Psoas muscle (tissue), 8 donors: Measurements from ENCODE around the gene RMDN2. TPM values are rescaled to one million over a fixed set of nuclear protein-coding genes. Genes with fewer than 3 reads are reported as not detected.

Experiments
- ATAC-seq, 4 donors: fragments of 200-7000 bp; cut with Tn5 transposase; one replicate each; pipeline ENCODE4 v1.9.1; 2020; ENCODE audit warnings: moderate library complexity in 3 of 4, mild to moderate bottlenecking in 2 of 4
- DNase-seq, 2 donors: peaks; one replicate each; pipeline ENCODE4 v3.0.0-alpha.2; 2020
- H3K27ac ChIP-seq: fragments of 200-600 bp; one replicate; pipeline ENCODE4 v1.8.0; 2022
- H3K27me3 ChIP-seq, 3 donors: fragments of 200-600 bp in 1 of 3; one replicate each; pipeline versions ENCODE4 v1.6.1 to v1.8.0; 2013 to 2022; ENCODE audit warnings: low read length in 2 of 3, mild to moderate bottlenecking in 2 of 3, moderate library complexity in 1 of 3; ENCODE audit not compliant: insufficient read depth in 3 of 3
- H3K36me3 ChIP-seq, 2 donors: fragments of 200-600 bp in 1 of 2; one replicate each; pipeline versions ENCODE4 v1.6.1 to v1.8.0; 2013 to 2022; ENCODE audit warnings: low read depth in 1 of 2, mild to moderate bottlenecking in 1 of 2, moderate library complexity in 1 of 2; ENCODE audit not compliant: insufficient read depth in 1 of 2
- H3K4me1 ChIP-seq: fragments of 200-600 bp; one replicate; pipeline ENCODE4 v1.8.0; 2022
- H3K4me3 ChIP-seq: fragments of 200-600 bp; one replicate; pipeline ENCODE4 v1.8.0; 2022; ENCODE audit warnings: mild to moderate bottlenecking
- H3K9me3 ChIP-seq: fragments of 200-600 bp; one replicate; pipeline ENCODE4 v1.8.0; 2022
- WGBS, 3 donors: extraction: QIAGEN DNeasy Blood & Tissue Kit; methylation state at CpG; one replicate each; pipeline versions ENCODE4 v1.1.6 to v1.1.7; 2013; 5-methylcytosine and 5-hydroxymethylcytosine counted together
- intact Hi-C, 2 donors: fragments of 100-400 bp; cut with DNase I; formaldehyde crosslinking; loops; one replicate each; pipeline versions ENCODE4 v1.11.0 to v1.14.2; 2022
- polyA plus RNA-seq, 3 donors: library from polyadenylated mRNA; stranded (reverse); fragments of 200-250 nt; gene quantifications; one replicate each; pipeline ENCODE4 v1.2.3, GENCODE V29; 2013
- total RNA-seq, 4 donors: library from RNA; stranded (reverse); fragmentation: NEBNext Ultra II Directional in 2 of 4; extraction: Animal tissue kit (Norgen Biotek cat#: 25700) in 2 of 4; gene quantifications; one replicate each; pipeline versions ENCODE4 v1.2.1 to v1.2.4, GENCODE V29; 2021 to 2023
- TF ChIP-seq, protein P1 (sequence below): fragments of 200-600 bp; IDR thresholded peaks from one replicate; pipeline ENCODE4 v1.8.0; 2022; ENCODE audit warnings: antibody characterized with exemption
- donor health status: healthy with polysubstance abuse.
- donor health status: DM: no; HTN: no; CAD: no; lungs with moderate emphysema.
- donor health status: Bipolar disorder and iron deficiency.
- donor health status: healthy.
- donor health status: DM: yes; HTN: yes; CAD: no.
- donor health status: DM: no; HTN: no; CAD: no.
- donor health status: DM: no; HTN: no; CAD: no.
- donor health status: DM: yes; HTN: yes; CAD: no.

The RMDN2 gene
- total and polyA plus RNA-seq, 7 donors: 2.1 to 5.5 (median 3.5) TPM

DNA sequence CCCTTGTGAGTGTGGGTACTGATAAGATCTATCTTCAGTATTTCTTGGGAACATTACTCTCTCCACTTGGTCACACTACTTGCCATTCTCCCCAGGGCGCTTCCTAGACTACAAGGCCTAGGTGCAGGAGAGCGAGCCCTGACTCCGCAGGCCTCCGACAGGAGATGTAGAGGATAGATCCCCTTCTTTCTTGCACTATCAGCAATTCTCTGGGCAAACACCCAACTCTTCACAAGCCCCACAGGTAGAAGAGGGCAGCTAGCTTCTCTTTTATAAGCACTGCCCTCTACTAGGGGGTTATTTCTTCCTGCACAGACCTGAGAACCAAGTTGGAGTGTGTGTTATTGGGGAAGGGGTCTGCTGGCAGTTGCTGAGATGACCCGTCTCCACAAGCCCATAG is 10.7 kb upstream of the RMDN2 start:
- Histone ChIP-seq H3K36me3 (no peaks in the 10 kb centered on the region), H3K27ac (no peak overlapping the region), H3K4me3 (no peak overlapping the region), H3K9me3 (no peaks in the 10 kb centered on the region), H3K4me1 (peaks cover 9% of the 10 kb centered on the region), H3K27me3 (no peaks in the 10 kb centered on the region)
- no peak for ATAC-seq
- TF ChIP-seq, protein P1, sequence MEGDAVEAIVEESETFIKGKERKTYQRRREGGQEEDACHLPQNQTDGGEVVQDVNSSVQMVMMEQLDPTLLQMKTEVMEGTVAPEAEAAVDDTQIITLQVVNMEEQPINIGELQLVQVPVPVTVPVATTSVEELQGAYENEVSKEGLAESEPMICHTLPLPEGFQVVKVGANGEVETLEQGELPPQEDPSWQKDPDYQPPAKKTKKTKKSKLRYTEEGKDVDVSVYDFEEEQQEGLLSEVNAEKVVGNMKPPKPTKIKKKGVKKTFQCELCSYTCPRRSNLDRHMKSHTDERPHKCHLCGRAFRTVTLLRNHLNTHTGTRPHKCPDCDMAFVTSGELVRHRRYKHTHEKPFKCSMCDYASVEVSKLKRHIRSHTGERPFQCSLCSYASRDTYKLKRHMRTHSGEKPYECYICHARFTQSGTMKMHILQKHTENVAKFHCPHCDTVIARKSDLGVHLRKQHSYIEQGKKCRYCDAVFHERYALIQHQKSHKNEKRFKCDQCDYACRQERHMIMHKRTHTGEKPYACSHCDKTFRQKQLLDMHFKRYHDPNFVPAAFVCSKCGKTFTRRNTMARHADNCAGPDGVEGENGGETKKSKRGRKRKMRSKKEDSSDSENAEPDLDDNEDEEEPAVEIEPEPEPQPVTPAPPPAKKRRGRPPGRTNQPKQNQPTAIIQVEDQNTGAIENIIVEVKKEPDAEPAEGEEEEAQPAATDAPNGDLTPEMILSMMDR: no peak
- DNase-seq: no peak
- 91 to 99% (median 95%) methylated on average over 5 of the region's 5 CpGs for WGBS, 3 donors
- intact Hi-C loops: no loop called here

DNA sequence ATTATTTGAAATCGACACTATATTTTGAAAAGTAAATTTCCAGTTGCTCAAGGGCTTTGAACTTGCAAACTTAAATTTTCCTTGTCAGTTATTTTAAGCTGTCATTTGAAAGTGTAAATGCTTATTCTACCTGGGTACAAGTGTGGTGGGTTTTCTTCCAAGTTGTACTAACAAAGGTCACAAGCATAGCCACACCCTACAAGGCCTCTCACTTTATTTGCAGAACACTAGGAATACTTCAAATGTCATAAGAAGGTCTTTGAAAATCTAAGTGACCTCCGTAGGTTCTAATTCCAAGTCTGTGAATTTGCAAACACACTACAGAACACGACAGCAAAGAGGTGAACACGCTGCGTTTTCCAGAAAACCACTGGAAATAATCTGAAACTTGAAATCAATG is 9.3 kb upstream of the RMDN2 start:
- no peaks in the 10 kb centered on the region for H3K9me3 ChIP-seq
- H3K4me3 ChIP-seq: no peak overlapping the region
- no peaks in the 10 kb centered on the region for H3K36me3 ChIP-seq
- no peak for DNase-seq
- H3K4me1 ChIP-seq: peaks cover 9% of the 10 kb centered on the region
- intact Hi-C loops: no loop called here
- no peaks in the 10 kb centered on the region for H3K27me3 ChIP-seq
- WGBS, 3 donors: 78 to 83% (median 78%) methylated on average over 5 of the region's 5 CpGs
- TF ChIP-seq, protein P1: no peak
- no peak overlapping the region for H3K27ac ChIP-seq
- ATAC-seq: no peak

DNA sequence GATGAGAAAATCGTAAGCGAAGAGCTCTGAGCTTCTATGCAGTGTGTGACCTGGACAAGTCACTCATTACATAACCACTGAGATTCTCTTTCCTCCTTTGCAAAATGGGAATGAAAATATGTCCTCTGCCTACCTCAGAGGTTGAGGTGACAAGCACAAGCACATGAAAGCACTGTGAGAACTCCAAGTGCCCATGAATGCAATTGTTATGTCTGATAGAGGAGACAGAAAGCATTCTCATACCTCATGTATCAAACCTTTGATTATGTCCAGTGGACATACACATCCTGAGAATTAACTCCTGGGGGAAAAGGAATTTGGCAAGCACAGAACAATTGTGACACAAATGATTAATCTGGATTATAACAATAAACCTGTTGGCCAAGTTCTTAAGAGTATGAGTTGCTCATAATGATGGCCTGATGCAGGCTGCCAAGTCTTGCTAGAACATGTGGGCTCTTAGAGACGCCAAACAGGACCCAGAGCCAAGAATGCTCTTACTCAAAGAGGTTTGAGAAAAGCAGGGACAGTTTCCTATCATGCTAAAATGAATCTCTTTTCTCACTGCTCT is 8.5 kb upstream of the RMDN2 start:
- Histone ChIP-seq H3K4me1 (peaks cover 9% of the 10 kb centered on the region), H3K9me3 (no peaks in the 10 kb centered on the region), H3K27ac (peak overlapping the region; percentile 47), H3K4me3 (no peak overlapping the region), H3K27me3 (no peaks in the 10 kb centered on the region), H3K36me3 (no peaks in the 10 kb centered on the region)
- peak; percentile 60 to 79 for DNase-seq
- TF ChIP-seq, protein P1: no peak
- peak; percentile 67 to 96 (median 93) for ATAC-seq
- 29 to 34% (median 30%) methylated on average over 3 of the region's 3 CpGs for WGBS, 3 donors
- intact Hi-C loops: no loop called here

DNA sequence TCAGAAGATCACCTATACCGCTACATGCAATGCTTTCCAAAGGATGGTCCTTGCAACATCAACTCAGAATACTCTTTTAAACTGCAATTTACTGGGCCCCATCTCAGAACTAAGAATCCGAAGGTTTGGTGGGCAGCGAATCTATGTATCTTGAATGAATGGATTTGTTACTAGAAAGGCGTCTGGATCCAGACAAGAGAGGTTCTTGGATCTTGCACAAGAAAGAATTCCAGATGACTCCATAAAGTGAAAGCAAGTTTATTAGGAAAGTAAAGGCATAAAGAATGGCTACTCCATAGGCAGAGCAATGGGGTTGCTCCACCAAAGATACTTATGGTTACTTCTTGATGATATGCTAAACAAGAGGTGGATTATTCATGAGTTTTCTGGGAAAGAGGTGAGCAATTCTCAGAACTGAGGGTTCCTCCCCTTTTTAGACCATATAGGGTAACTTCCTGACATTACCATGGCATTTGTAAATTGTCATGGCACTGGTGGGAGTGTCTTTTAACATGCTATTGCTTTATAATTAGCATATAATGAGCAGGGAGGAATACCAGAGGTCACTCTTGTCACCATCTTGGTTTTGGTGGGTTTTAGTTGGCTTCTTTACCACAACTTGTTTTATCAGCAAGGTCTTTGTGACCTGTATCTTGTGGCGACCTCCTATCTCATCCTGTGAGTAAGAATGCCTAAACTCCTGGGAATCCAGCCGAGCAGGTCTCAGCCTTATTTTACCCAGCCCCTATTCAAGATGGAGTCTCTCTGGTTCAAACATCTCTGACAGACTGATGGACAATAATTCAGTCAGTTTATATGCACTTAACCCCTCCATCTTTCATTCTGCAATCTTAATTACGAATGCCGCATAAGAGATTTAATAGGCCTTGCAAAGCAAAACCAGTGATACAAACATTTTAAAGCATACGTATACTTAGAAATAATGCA is 7.5 kb upstream of the RMDN2 start:
- ATAC-seq: no peak
- no peaks in the 10 kb centered on the region for H3K36me3 ChIP-seq
- TF ChIP-seq, protein P1: no peak
- no peak overlapping the region for H3K27ac ChIP-seq
- peaks cover 9% of the 10 kb centered on the region for H3K4me1 ChIP-seq
- no peak overlapping the region for H3K4me3 ChIP-seq
- DNase-seq: no peak
- no peaks in the 10 kb centered on the region for H3K27me3 ChIP-seq
- 93 to 94% (median 94%) methylated on average over 9 of the region's 9 CpGs for WGBS, 3 donors
- no peaks in the 10 kb centered on the region for H3K9me3 ChIP-seq
- intact Hi-C loops: no loop called here
